A673 (cell line): Measurements from ENCODE around the gene IQCH. TPM values are rescaled to one million over a fixed set of nuclear protein-coding genes. Genes with fewer than 3 reads are reported as not detected.

Experiments
- BruUV-seq: library from RNA; stranded (reverse); fragments of 400-500 nt; replicated peaks from 2 replicates; lab custom pipeline; 2021; lab: Mats Ljungman, UMichigan
- CTCF ChIA-PET: fragments of 300-600 bp; sonication (Branson Sonifier 250); formaldehyde crosslinking; loops from one replicate; lab custom pipeline; 2022; ENCODE audit warnings: antibody characterized with exemption; lab: Charles Lee
- POLR2A ChIA-PET: fragments of 300-600 bp; sonication (Branson Sonifier 250); formaldehyde crosslinking; loops from one replicate; lab custom pipeline; 2022; ENCODE audit warnings: antibody characterized with exemption; ENCODE audit not compliant: low non-redundant PET; lab: Charles Lee
- DNase-seq: peaks from one replicate; pipeline ENCODE4 v3.0.0-alpha.2; 2015; ENCODE audit warnings: low spot score
- H3K27ac ChIP-seq: fragments of 200-600 bp; sonication (generic); 2 replicates; pipeline ENCODE4 v1.5.1; 2016; ENCODE audit warnings: mixed run types, low read depth, mild to moderate bottlenecking, mixed read lengths, antibody characterized with exemption, low read length; ENCODE audit not compliant: poor library complexity, severe bottlenecking
- H3K27me3 ChIP-seq: fragments of 200-600 bp; sonication (generic); replicated peaks from 2 replicates; pipeline ENCODE4 v1.6.1; 2017; ENCODE audit warnings: mixed run types, low read depth, mild to moderate bottlenecking, mixed read lengths, antibody characterized with exemption, low read length; ENCODE audit not compliant: insufficient read depth, poor library complexity
- H3K36me3 ChIP-seq: fragments of 200-600 bp; sonication (generic); 2 replicates; pipeline ENCODE4 v1.6.1; 2016; ENCODE audit warnings: mixed run types, mild to moderate bottlenecking, mixed read lengths, antibody characterized with exemption, low read length; ENCODE audit not compliant: insufficient read depth, poor library complexity, severe bottlenecking
- H3K4me1 ChIP-seq: fragments of 200-600 bp; sonication (generic); 2 replicates; pipeline ENCODE4 v1.6.1; 2017; ENCODE audit warnings: mixed run types, mild to moderate bottlenecking, mixed read lengths, antibody characterized with exemption, low read length; ENCODE audit not compliant: insufficient read depth, poor library complexity, severe bottlenecking
- H3K4me3 ChIP-seq: fragments of 200-600 bp; sonication (generic); 2 replicates; pipeline ENCODE4 v1.5.1; 2016; ENCODE audit warnings: low read depth, mixed run types, mild to moderate bottlenecking, mixed read lengths, low read length; ENCODE audit not compliant: poor library complexity, severe bottlenecking
- H3K9me3 ChIP-seq: fragments of 200-600 bp; sonication (generic); 2 replicates; pipeline ENCODE4 v1.6.1; 2016; ENCODE audit warnings: mixed run types, low read depth, mild to moderate bottlenecking, mixed read lengths, antibody characterized with exemption, low read length; ENCODE audit not compliant: poor library complexity, severe bottlenecking
- EZH2 ChIP-seq: fragments of 200-600 bp; sonication (generic); IDR thresholded peaks from 2 replicates; pipeline ENCODE4 v1.6.1; 2017; ENCODE audit warnings: borderline replicate concordance, low read depth, mild to moderate bottlenecking, mixed read lengths, antibody characterized with exemption, low read length; ENCODE audit not compliant: poor library complexity, severe bottlenecking
- intact Hi-C: fragments of 100-400 bp; cut with micrococcal nuclease; formaldehyde crosslinking; loops from one replicate; pipeline ENCODE4 v1.10.0; 2022; ENCODE audit not compliant: unreplicated experiment
- total RNA-seq: library from RNA; stranded (reverse); gene quantifications from 2 replicates; pipeline ENCODE4 v1.2.3, GENCODE V29; 2021
- TF ChIP-seq, protein P1 (sequence below): fragments of 300-800, 200-600 bp; sonication (generic); conservative IDR thresholded peaks from 2 replicates; pipeline ENCODE4 v1.5.1; 2017; ENCODE audit warnings: low read depth, mild to moderate bottlenecking, antibody characterized with exemption, low read length, moderate library complexity, mixed read lengths

The IQCH gene
- total RNA-seq, 1 experiment from 2014 or later: 1.7 TPM

DNA sequence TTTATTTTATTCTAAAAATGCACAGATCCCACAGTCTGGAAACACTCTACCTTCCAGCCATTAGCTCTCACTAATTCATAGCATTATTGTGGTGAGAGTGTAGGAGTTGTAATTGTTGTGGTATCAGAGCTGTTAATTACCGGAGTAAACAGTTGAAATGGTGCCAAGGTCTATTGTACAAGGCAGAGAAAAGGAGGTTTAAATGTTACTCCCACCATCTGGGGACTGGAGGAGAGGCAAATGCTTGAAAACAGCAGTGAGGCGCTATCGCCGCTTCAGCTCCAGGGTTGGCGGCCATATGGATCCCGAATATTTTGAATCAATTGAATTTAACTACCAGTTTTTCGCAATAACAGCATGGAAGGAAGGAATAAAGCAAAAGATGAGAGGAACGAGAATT is 153.2 kb downstream of the IQCH start:
- TF ChIP-seq, protein P1, sequence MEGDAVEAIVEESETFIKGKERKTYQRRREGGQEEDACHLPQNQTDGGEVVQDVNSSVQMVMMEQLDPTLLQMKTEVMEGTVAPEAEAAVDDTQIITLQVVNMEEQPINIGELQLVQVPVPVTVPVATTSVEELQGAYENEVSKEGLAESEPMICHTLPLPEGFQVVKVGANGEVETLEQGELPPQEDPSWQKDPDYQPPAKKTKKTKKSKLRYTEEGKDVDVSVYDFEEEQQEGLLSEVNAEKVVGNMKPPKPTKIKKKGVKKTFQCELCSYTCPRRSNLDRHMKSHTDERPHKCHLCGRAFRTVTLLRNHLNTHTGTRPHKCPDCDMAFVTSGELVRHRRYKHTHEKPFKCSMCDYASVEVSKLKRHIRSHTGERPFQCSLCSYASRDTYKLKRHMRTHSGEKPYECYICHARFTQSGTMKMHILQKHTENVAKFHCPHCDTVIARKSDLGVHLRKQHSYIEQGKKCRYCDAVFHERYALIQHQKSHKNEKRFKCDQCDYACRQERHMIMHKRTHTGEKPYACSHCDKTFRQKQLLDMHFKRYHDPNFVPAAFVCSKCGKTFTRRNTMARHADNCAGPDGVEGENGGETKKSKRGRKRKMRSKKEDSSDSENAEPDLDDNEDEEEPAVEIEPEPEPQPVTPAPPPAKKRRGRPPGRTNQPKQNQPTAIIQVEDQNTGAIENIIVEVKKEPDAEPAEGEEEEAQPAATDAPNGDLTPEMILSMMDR: no peak
- no peak for TF ChIP-seq EZH2
- Histone ChIP-seq H3K9me3 (no peaks in the 10 kb centered on the region), H3K36me3 (no peaks in the 10 kb centered on the region), H3K27ac (no peak overlapping the region), H3K4me3 (no peak overlapping the region), H3K4me1 (peaks cover 14% of the 10 kb centered on the region), H3K27me3 (peaks cover 3% of the 10 kb centered on the region)
- ChIA-PET POLR2A (no interaction called here), CTCF (no interaction called here)
- BruUV-seq: no TSS peak
- intact Hi-C loops: no loop called here
- DNase-seq: no peak

DNA sequence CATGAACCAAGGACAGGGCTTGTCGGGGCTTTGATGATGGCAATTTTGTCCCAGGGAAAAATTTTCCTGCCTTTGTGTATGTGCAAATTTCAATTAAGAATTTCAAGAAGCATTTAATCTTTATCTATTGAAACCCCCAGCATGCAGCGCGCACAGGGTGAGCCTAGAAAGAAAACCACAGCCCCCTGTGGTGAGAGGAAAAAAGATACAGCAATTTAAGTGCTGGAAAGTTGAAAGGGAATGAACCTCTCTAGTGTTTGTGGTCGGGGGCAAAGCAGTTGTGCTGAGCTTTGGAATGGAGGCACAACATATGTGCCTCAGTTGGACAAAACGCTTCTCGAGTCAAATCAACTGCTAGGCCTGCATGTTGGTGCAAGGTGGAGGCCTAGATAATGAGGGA is 154.6 kb downstream of the IQCH start:
- Histone ChIP-seq H3K4me3 (no peak overlapping the region), H3K9me3 (no peaks in the 10 kb centered on the region), H3K27ac (no peak overlapping the region), H3K4me1 (peaks cover 14% of the 10 kb centered on the region), H3K27me3 (peaks cover 3% of the 10 kb centered on the region), H3K36me3 (no peaks in the 10 kb centered on the region)
- intact Hi-C loops: no loop called here
- BruUV-seq: no TSS peak
- no peak for TF ChIP-seq EZH2
- TF ChIP-seq, protein P1: no peak
- CTCF ChIA-PET: no interaction called here
- DNase-seq: peak; percentile 70
- POLR2A ChIA-PET: no interaction called here

DNA sequence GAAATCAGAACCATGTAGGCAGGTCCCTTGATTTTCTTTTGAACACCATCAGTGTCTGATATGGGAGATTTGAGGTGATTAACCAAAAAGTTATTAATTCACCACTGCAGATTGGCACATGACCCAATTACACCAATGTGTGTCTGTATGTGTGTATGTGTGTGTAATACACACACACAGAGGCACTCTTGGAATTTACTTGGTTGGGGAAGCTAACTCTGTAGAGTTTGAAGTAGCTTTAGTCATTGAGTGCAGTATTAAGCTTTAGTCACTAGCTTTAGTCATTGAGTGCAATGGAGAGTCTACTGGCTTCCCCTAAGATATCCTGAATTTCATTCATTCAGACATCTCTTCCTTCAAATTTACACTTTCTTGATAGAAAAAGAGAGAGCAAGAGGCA is 156.9 kb downstream of the IQCH start:
- TF ChIP-seq, protein P1: no peak
- no peak for TF ChIP-seq EZH2
- no TSS peak for BruUV-seq
- no peaks in the 10 kb centered on the region for H3K27me3 ChIP-seq
- CTCF ChIA-PET: no interaction called here
- H3K9me3 ChIP-seq: no peaks in the 10 kb centered on the region
- H3K36me3 ChIP-seq: no peaks in the 10 kb centered on the region
- no peak for DNase-seq
- POLR2A ChIA-PET: no interaction called here
- H3K27ac ChIP-seq: no peak overlapping the region
- intact Hi-C loops: no loop called here
- H3K4me1 ChIP-seq: peaks cover 14% of the 10 kb centered on the region
- no peak overlapping the region for H3K4me3 ChIP-seq
